Naive thymus-derived CD4-positive, alpha-beta T cell (primary cell): ENCODE data around the gene SDHB. TPM values are rescaled to one million over a fixed set of nuclear protein-coding genes. Genes with fewer than 3 reads are reported as not detected.

Source experiments
- ATAC-seq: fragments of 150-1000 bp; cut with Tn5 transposase; 2 replicates; pipeline ENCODE4 v1.10.0; 2021; ENCODE audit warnings: mild to moderate bottlenecking, moderate library complexity
- CTCF ChIA-PET: fragments of 350-600 bp; sonication (Branson Sonifier 250); formaldehyde crosslinking; loops from one replicate; lab custom pipeline; 2021; ENCODE audit warnings: antibody characterized with exemption; lab: Charles Lee
- POLR2A ChIA-PET: fragments of 350-600 bp; sonication (Branson Sonifier 250); formaldehyde crosslinking; loops from one replicate; lab custom pipeline; 2021; ENCODE audit warnings: antibody characterized with exemption, inconsistent platforms; lab: Charles Lee
- DNase-seq, 9 donors: peaks; one replicate each; pipeline versions ENCODE4 v3.0.0 to v3.0.0-alpha.2; 2020 to 2022; ENCODE audit warnings: mixed read lengths in 1 of 9
- H3K27ac ChIP-seq: one replicate; pipeline ENCODE4 v1.7.0; 2013; ENCODE audit warnings: mild to moderate bottlenecking, low read depth, low read length, moderate library complexity
- H3K27me3 ChIP-seq, 2 donors: one replicate each; pipeline ENCODE4 v1.7.0; 2013; ENCODE audit warnings: low read length in 2 of 2, mild to moderate bottlenecking in 2 of 2, moderate library complexity in 2 of 2; ENCODE audit not compliant: control insufficient read depth in 2 of 2, insufficient read depth in 2 of 2
- H3K36me3 ChIP-seq, 3 experiments: 1 replicate in 2 of 3; 2 replicates in 1 of 3; pipeline ENCODE4 v1.7.0; 2013; ENCODE audit warnings: low read length in 3 of 3, mild to moderate bottlenecking in 3 of 3, moderate library complexity in 1 of 3; ENCODE audit not compliant: insufficient read depth in 3 of 3, control insufficient read depth in 2 of 3
- H3K4me1 ChIP-seq, 2 donors: one replicate each; pipeline ENCODE4 v1.7.0; 2013; ENCODE audit warnings: low read length in 2 of 2, mild to moderate bottlenecking in 2 of 2, moderate library complexity in 1 of 2; ENCODE audit not compliant: control insufficient read depth in 2 of 2, insufficient read depth in 2 of 2
- H3K4me3 ChIP-seq: 2 replicates; pipeline ENCODE4 v1.7.0; 2013; ENCODE audit warnings: mild to moderate bottlenecking, low read length
- H3K9me3 ChIP-seq, 3 experiments: 1 replicate in 2 of 3; 2 replicates in 1 of 3; pipeline ENCODE4 v1.7.0; 2013; ENCODE audit warnings: low read length in 3 of 3; ENCODE audit not compliant: control insufficient read depth in 2 of 3
- H3K27ac Mint-ChIP-seq, 9 donors: one replicate each; pipeline ENCODE4 v1.8.0; 2020 to 2022; ENCODE audit warnings: mixed read lengths in 9 of 9, mild to moderate bottlenecking in 8 of 9, moderate library complexity in 5 of 9, inconsistent platforms in 2 of 9
- H3K27me3 Mint-ChIP-seq, 5 donors: one replicate each; pipeline ENCODE4 v1.8.0; 2021 to 2022; ENCODE audit warnings: mixed read lengths in 5 of 5, mild to moderate bottlenecking in 1 of 5
- H3K36me3 Mint-ChIP-seq, 5 donors: one replicate each; pipeline ENCODE4 v1.8.0; 2020 to 2022; ENCODE audit warnings: mixed read lengths in 5 of 5, mild to moderate bottlenecking in 3 of 5, inconsistent platforms in 1 of 5
- H3K4me1 Mint-ChIP-seq, 7 donors: one replicate each; pipeline ENCODE4 v1.8.0; 2020 to 2022; ENCODE audit warnings: mixed read lengths in 7 of 7, mild to moderate bottlenecking in 3 of 7, inconsistent platforms in 1 of 7
- H3K4me3 Mint-ChIP-seq, 10 donors: one replicate each; pipeline ENCODE4 v1.8.0; 2020 to 2022; ENCODE audit warnings: mild to moderate bottlenecking in 10 of 10, mixed read lengths in 10 of 10, moderate library complexity in 6 of 10, inconsistent platforms in 2 of 10
- H3K9me3 Mint-ChIP-seq, 11 donors: one replicate each; pipeline ENCODE4 v1.8.0; 2020 to 2022; ENCODE audit warnings: mixed read lengths in 11 of 11, mild to moderate bottlenecking in 4 of 11, inconsistent platforms in 1 of 11, moderate library complexity in 1 of 11
- intact Hi-C, 2 donors: fragments of 100-400 bp; cut with micrococcal nuclease; formaldehyde crosslinking; loops; one replicate each; pipeline ENCODE4 v1.15.1; 2023
- polyA plus RNA-seq, 2 donors: library from polyadenylated mRNA; unstranded; fragments of 300-500 nt; fragmentation: Illumina TruSeq; gene quantifications; one replicate each; pipeline ENCODE4 v1.2.3, GENCODE V29; 2021
- total RNA-seq, 6 experiments: library from RNA in 5 of 6; stranded (reverse) in 5 of 6; gene quantifications; 1 replicate in 5 of 6; 2 replicates in 1 of 6; pipeline ENCODE4 v1.2.3 and lab custom pipeline; 2021 to 2026

SDHB gene
- total and polyA plus RNA-seq, 7 experiments from 2014 or later: 53.3 to 147 (median 63.9) TPM

DNA sequence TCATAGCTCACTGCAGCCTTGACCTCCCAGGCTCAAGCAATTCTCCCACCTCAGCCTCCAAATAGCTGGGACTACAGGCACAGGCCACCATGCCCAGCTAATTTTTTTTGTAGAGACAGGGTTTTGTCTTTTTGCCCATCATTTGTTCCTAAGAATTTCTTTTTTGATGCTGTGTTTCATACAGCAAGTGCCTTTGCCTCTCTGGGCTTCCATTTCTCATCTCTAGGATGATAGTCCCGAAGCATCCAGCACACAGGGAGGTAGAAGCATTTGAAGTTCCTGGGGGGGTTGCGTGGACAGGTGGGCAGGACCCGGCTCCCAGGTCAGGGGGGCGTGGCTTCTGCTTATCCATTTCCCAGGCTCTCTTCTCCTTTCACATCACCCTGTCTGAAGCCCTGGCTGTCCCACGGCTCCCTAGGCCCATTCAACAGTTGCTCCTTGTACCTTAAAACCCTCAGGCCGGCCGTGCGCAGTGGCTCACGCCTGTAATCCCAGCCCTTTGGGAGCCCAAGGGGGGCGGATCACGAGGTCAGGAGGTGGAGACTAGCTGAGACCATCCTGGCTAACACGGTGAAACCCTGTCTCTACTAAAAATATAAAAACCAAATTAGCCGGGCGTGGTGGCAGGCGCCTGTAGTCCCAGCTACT is 45.5 kb downstream of the SDHB start:
- POLR2A ChIA-PET: interaction anchor here (0.6 kb wide), 1 partner anchor 9 kb away, joined by 3 read pairs; no protein-coding TSS in a partner anchor
- Histone ChIP-seq H3K27me3 (no peaks in the 10 kb centered on the region), H3K36me3 (peaks cover 0 to 26% (median 3%) of the 10 kb centered on the region in 3 experiments), H3K4me3 (no peak overlapping the region), H3K4me1 (peaks cover 15 to 16% of the 10 kb centered on the region in 2 donors), H3K27ac (no peak overlapping the region), H3K9me3 (no peaks in the 10 kb centered on the region)
- ATAC-seq: no peak
- Mint-ChIP-seq H3K36me3 (peaks cover 0 to 9% (median 6%) of the 10 kb centered on the region in 5 donors), H3K27me3 (peaks cover 0 to 2% (median 0%) of the 10 kb centered on the region in 5 donors), H3K4me1 (peaks cover 9 to 24% (median 17%) of the 10 kb centered on the region in 7 donors), H3K27ac (no peak overlapping the region), H3K9me3 (no peaks in the 10 kb centered on the region), H3K4me3 (no peak overlapping the region)
- CTCF ChIA-PET: no interaction called here
- DNase-seq: no peak
- intact Hi-C loops: no loop called here

DNA sequence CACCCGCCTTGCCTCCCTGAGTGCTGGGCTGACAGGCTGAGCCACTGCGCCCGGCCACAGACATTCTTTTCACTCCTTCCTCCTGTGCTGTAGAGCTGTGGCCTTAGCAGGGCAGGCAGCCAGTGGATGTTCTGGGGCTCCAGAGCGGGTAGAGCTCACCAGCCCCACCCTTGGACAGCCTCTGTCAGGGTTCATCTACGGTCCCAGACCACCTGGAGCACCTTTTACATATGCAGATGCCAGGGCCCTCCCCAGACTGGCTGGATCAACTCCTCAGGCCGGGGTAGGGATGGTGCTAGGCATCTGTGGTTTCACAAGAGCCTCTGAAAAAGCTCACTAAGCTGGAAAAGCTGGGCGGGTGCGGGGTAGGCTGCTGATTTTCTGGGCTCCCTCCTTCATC is 46.7 kb downstream of the SDHB start:
- no peak overlapping the region for H3K4me3 ChIP-seq
- peaks cover 0 to 38% (median 3%) of the 10 kb centered on the region in 3 experiments for H3K36me3 ChIP-seq
- ChIA-PET POLR2A (no interaction called here), CTCF (interaction anchor here (0.7 kb wide), 1 partner anchor 78 kb away, joined by 3 read pairs; no protein-coding TSS in a partner anchor)
- no peak overlapping the region for H3K27ac ChIP-seq
- peaks cover 12 to 15% of the 10 kb centered on the region in 2 donors for H3K4me1 ChIP-seq
- H3K9me3 ChIP-seq: no peaks in the 10 kb centered on the region
- no peaks in the 10 kb centered on the region for H3K27me3 Mint-ChIP-seq
- H3K9me3 Mint-ChIP-seq: no peaks in the 10 kb centered on the region
- intact Hi-C loops: no loop called here
- H3K4me1 Mint-ChIP-seq: peaks cover 3 to 22% (median 15%) of the 10 kb centered on the region in 7 donors
- no peak for ATAC-seq
- H3K4me3 Mint-ChIP-seq: no peak overlapping the region
- H3K36me3 Mint-ChIP-seq: peaks cover 0 to 19% (median 6%) of the 10 kb centered on the region in 5 donors
- H3K27ac Mint-ChIP-seq: no peak overlapping the region
- no peaks in the 10 kb centered on the region for H3K27me3 ChIP-seq
- no peak for DNase-seq

DNA sequence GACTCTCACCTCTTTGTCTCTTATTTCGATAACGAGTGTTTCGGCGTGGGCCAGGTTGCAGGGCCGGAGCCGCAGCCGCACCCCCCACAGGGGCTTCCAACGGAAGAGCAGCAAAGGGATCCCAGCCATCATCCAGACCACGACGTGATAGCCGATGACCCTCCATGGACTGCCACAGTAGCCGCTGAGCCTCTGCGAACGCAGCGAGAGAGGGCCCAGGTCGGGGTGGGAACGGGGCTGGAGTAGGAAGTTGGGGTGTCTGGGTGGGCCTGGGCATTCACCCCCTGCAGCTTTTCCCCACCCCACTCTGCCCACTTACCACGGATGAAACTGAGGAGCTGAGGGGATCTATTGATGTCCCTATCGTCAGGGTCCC is 48.5 kb downstream of the SDHB start:
- H3K36me3 Mint-ChIP-seq: peaks cover 0 to 26% (median 6%) of the 10 kb centered on the region in 5 donors
- Histone ChIP-seq H3K27ac (no peak overlapping the region), H3K36me3 (peaks cover 0 to 49% (median 3%) of the 10 kb centered on the region in 3 experiments), H3K4me1 (peaks cover 3 to 4% of the 10 kb centered on the region in 2 donors), H3K9me3 (no peaks in the 10 kb centered on the region), H3K27me3 (no peaks in the 10 kb centered on the region), H3K4me3 (no peak overlapping the region)
- ChIA-PET POLR2A (no interaction called here), CTCF (interaction anchor here (0.6 kb wide), 2 partner anchors 376 to 792 kb away, joined by 3 to 6 read pairs; no protein-coding TSS in a partner anchor)
- no peak for ATAC-seq
- H3K27me3 Mint-ChIP-seq: no peaks in the 10 kb centered on the region
- H3K4me3 Mint-ChIP-seq: no peak overlapping the region
- DNase-seq: no peak
- intact Hi-C loops: no loop called here
- no peaks in the 10 kb centered on the region for H3K9me3 Mint-ChIP-seq
- H3K4me1 Mint-ChIP-seq: peaks cover 0 to 12% (median 7%) of the 10 kb centered on the region in 7 donors
- no peak overlapping the region for H3K27ac Mint-ChIP-seq

DNA sequence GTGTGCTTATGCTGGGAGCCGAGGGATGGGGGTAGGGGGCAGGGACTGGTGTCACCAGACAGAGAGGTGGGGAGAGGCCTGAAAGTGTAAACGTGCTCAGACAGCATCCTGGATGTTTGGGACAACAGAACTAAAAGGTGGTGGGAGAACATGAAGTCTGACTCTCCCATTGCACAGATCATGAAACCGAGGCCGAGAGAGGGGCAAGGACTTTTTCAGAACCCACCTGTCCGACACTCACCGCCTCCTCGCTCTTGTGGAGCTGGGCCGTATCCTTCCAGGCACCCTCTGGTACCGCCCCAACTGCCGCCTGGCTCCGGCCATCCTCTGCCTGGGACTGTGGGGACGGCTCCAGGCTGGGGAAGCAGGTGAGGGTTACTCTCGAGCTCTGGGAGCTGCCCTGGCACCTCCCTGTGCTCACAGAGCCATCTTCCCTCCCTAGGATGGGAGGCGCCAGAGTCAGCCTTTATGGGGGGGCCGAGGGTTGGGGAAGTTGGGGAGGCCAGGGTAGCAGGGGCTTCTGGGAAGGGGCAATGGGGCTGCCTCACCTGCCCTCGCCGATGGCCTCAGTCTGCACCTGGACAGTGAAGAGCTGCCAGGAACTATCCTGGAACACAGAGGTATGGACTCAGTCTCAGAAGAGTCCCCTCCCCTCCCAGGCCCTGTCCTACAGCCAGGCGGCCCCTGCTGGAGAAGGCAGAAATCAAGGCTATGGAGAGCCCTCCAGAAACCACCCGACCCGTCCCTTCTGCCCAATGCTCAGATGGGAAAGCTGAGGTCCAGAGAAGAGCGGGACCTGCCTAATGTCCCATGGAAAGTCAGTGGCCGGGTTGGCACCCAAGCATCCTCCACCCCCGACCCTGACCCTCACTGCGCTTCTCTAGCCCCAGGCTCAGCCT is 49.1 kb downstream of the SDHB start:
- peaks cover 0 to 54% (median 3%) of the 10 kb centered on the region in 3 experiments for H3K36me3 ChIP-seq
- H3K4me3 ChIP-seq: no peak overlapping the region
- H3K27me3 ChIP-seq: no peaks in the 10 kb centered on the region
- H3K9me3 ChIP-seq: no peaks in the 10 kb centered on the region
- ChIA-PET POLR2A (no interaction called here), CTCF (no interaction called here)
- no peaks in the 10 kb centered on the region for H3K9me3 Mint-ChIP-seq
- no peak overlapping the region for H3K27ac Mint-ChIP-seq
- no peak for ATAC-seq
- intact Hi-C loops: no loop called here
- H3K27me3 Mint-ChIP-seq: no peaks in the 10 kb centered on the region
- no peak overlapping the region for H3K27ac ChIP-seq
- no peak overlapping the region for H3K4me3 Mint-ChIP-seq
- H3K4me1 Mint-ChIP-seq: peaks cover 0 to 5% (median 1%) of the 10 kb centered on the region in 7 donors
- H3K4me1 ChIP-seq: no peaks in the 10 kb centered on the region
- H3K36me3 Mint-ChIP-seq: peaks cover 0 to 27% (median 7%) of the 10 kb centered on the region in 5 donors
- DNase-seq: no peak

DNA sequence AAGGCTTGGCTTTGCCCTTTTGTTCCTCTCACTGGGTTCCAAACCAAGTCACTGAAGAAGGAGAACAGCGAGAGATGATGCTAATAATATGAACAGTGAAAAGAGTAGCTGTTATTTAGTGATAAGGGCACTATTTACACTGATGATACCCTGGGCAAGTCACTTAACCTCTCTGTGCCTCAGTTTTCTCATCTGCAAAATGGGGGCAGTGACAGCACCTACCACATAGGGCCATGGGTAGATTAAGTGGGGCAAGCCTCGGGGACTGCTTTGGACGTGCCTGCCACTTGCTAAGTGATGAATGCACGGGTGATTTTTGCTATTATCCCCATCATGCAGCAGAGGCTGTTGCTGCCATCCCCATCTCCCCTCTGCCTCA is 51.3 kb downstream of the SDHB start:
- Mint-ChIP-seq H3K27ac (no peak overlapping the region), H3K27me3 (no peaks in the 10 kb centered on the region), H3K36me3 (peaks cover 4 to 39% (median 9%) of the 10 kb centered on the region in 5 donors), H3K9me3 (no peaks in the 10 kb centered on the region), H3K4me3 (no peak overlapping the region), H3K4me1 (peaks cover 0 to 1% (median 0%) of the 10 kb centered on the region in 7 donors)
- Histone ChIP-seq H3K27ac (no peak overlapping the region), H3K36me3 (peaks cover 0 to 74% (median 3%) of the 10 kb centered on the region in 3 experiments), H3K27me3 (no peaks in the 10 kb centered on the region), H3K9me3 (no peaks in the 10 kb centered on the region), H3K4me1 (no peaks in the 10 kb centered on the region), H3K4me3 (no peak overlapping the region)
- DNase-seq: no peak
- intact Hi-C loops: no loop called here
- POLR2A ChIA-PET: no interaction called here
- CTCF ChIA-PET: no interaction called here
- no peak for ATAC-seq

DNA sequence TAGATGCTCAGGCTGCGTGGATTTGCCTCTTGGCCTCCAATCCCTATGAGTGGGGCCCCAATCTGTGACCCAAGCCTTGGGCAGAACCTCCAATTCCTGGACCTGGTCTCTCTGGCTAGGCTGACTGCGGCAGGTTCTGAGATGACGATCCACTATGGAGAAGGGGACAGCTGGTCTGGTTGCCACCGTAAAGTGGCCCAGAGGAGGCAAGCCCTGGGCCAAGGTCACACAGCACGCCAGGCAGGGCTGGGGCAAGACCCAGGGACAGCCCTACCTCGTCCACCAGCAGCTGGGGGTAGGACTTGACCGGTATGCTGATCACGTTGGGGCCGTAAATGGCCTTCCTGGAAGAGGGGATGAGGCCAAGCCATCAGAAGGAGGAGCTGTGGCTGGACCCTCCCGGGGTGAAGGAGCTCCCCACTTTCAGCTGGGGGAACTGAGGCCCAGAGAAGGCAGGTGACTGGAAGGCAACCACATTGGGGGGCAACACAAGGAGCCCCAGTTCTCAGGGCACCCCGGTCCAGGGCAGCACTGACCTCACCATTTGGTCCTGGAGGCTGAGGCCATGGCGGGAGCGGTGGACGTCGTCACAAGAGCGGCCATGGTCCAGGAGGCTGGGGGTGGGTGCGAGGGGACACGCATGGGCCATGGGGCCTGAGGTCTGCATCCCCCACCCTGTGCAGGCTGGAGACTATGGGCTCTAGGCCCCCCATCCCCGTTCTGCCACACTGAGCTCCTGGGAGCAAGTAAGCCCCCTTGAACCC is 51.9 kb downstream of the SDHB start:
- no peak overlapping the region for H3K4me3 ChIP-seq
- intact Hi-C loops: no loop called here
- H3K4me1 Mint-ChIP-seq: peaks cover 0 to 1% (median 0%) of the 10 kb centered on the region in 7 donors
- no peaks in the 10 kb centered on the region for H3K9me3 Mint-ChIP-seq
- H3K36me3 Mint-ChIP-seq: peaks cover 4 to 42% (median 9%) of the 10 kb centered on the region in 5 donors
- no peak overlapping the region for H3K4me3 Mint-ChIP-seq
- no peak overlapping the region for H3K27ac ChIP-seq
- ChIA-PET CTCF (no interaction called here), POLR2A (interaction anchor here (0.7 to 0.8 kb wide), 2 partner anchors 63 to 68 kb away, joined by 3 to 11 read pairs; no protein-coding TSS in a partner anchor)
- no peaks in the 10 kb centered on the region for H3K9me3 ChIP-seq
- ATAC-seq: no peak
- no peaks in the 10 kb centered on the region for H3K27me3 Mint-ChIP-seq
- H3K36me3 ChIP-seq: peaks cover 0 to 74% (median 3%) of the 10 kb centered on the region in 3 experiments
- H3K4me1 ChIP-seq: no peaks in the 10 kb centered on the region
- no peak overlapping the region for H3K27ac Mint-ChIP-seq
- H3K27me3 ChIP-seq: no peaks in the 10 kb centered on the region
- no peak for DNase-seq
